GM21737 (cell line): ENCODE data around the gene DCAKD.

ENCODE experiments used
- ATAC-seq: cut with Tn5 transposase; IDR thresholded peaks from one replicate; pipeline ENCODE4 v1.9.1; 2021; ENCODE audit warnings: mild to moderate bottlenecking, moderate library complexity; ENCODE audit not compliant: unreplicated experiment

Gene DCAKD

GRCh38 chr17:44977065-44977464, 74.4 kb downstream of the DCAKD start:
- ATAC-seq: no peak

GRCh38 chr17:44976206-44976605, 75.2 kb downstream of the DCAKD start:
- ATAC-seq: no peak
